NCI-H1417 (cell line): Measurements from ENCODE around the gene ENDOG.
A peak's percentile ranks its signal among the peaks of the same experiment; 100 is the strongest.
"Not testable (repeated sequence)": the region's sequence is repeated elsewhere in the genome, so short reads cannot be mapped to it uniquely, and the experiment has no call there.

Experiments
- DNase-seq, 3 experiments: peaks; one replicate each; lab custom pipeline; 2025; lab: John Stamatoyannopoulos, UW

ENDOG gene

DNA sequence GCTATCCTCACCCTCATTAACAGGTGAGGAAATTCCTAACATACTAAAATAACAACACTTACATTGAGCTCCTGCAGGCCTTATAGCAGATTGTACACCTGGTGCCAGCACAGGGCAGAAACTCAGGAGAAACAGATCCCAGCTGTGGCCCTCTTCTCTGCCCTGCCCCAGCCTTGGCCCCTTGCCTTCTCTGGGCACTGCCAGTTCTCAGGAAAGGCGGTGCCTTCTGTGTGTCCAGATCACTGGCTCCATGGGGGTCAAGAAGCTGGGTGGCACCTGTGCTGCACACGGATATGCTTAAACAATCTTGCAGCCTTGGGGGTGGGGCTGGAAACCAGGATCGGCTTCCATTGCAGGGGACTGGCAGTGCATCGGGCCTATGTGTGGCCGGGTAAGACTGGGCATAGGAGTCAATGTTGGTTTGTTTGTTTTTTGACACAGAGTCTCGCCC, 44.1 kb downstream of the ENDOG start:
- DNase-seq, result no peak

- peak; percentile 3 to 67 (median 44) for DNase-seq
These were observed 45.3 kb downstream of the ENDOG start for GRCh38 chr9:128863647-128864046.

- DNase-seq, result no peak
These were observed 52.0 kb downstream of the ENDOG start for GRCh38 chr9:128870128-128870940.

GRCh38 chr9:128870941-128871265, 52.6 kb downstream of the ENDOG start:
- DNase-seq, result not testable (repeated sequence)
